Bone marrow (tissue), 2 donors: ENCODE measurements around the gene TRAPPC13.
"Not testable (repeated sequence)": the region's sequence is repeated elsewhere in the genome, so short reads cannot be mapped to it uniquely, and the experiment has no call there.

Experiments used
- DNase-seq, 2 donors: peaks; one replicate each; lab custom pipeline; 2025; lab: John Stamatoyannopoulos, UW

The TRAPPC13 gene

GRCh38 chr5:65676056-65676455 is 51.2 kb downstream of the TRAPPC13 start:
- not testable (repeated sequence) for DNase-seq

DNA sequence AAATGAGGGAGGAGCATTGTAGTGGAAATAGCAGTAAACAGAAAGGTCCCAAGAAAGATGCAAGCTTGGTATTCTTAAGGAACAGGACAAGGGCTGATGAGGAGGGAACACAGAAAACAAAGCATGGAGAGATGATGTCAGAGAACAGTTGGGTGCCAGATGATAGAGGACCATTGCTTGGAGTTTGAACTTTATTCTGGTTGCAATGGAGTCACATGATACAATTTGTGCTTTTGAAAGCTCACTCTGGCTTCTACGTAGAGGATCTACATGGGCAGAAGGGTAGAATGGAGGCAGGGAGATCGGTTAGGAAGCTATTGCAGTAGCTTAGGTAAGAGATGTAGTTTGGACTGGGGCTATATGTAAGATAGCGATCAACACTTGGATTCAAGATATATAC is 57.3 kb downstream of the TRAPPC13 start:
- DNase-seq, result no peak

DNA sequence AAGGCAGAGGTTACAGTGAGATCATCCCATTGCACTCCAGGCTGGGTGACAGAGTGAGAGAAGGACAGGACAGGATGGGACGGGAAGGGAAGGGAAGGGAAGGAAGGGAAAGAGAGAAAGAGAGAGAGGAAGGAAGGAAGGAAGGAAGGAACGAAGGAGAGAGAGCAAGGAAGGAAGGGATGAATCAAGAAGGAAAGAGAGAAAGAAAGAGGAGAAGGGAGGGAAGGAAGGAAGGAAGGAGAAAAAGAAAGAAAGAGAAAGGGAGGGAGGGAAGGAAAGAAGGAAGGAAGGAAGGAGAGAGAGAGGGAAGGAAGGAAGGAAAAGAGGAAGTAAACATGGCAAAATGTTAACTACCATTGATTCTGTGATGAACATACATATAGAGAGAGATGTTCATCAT is 68.3 kb downstream of the TRAPPC13 start:
- no peak for DNase-seq

GRCh38 chr5:65695162-65695755 is 70.4 kb downstream of the TRAPPC13 start:
- no peak for DNase-seq

DNA sequence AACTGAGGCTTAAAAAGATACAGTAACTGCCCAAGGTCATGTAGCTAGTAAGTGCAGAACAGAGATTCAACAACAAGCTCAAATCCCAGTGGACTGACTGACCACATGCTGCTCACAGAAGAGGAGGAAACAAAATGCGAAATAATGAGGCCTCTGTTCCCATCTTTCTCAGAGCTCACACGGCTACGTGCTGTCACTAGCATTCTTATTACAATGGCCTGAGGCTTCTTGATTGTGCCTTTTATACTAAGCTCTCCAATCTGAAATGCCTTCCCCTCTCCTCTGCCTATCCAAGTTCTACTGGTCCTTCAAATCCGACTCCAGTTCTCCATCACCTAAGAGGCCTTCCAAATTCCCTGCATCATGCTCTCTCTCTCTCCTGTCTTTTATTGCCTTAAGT is 71.1 kb downstream of the TRAPPC13 start:
- DNase-seq, result no peak

DNA sequence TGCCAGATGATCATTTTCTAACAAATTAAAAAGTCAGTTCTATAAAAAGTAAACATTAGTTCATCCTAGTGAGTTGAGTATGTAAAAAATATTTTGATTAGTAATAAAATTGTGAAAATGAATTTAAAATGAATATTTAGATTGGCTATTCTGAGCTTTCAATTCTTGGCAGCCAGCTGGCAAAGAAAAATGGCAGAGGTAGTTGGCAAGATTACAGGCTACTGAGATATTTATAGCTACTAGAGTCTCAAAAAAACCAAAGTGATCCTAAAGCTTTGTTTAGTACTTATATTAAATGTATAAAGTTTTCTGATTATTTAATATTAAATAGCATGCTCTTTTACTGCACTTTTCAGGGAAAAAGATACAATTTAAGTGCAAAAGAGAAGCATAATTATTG is 72.1 kb downstream of the TRAPPC13 start:
- no peak for DNase-seq

GRCh38 chr5:65699338-65699737 is 74.5 kb downstream of the TRAPPC13 start:
- DNase-seq, result no peak

GRCh38 chr5:65702036-65702435 is 77.2 kb downstream of the TRAPPC13 start:
- DNase-seq, result no peak

DNA sequence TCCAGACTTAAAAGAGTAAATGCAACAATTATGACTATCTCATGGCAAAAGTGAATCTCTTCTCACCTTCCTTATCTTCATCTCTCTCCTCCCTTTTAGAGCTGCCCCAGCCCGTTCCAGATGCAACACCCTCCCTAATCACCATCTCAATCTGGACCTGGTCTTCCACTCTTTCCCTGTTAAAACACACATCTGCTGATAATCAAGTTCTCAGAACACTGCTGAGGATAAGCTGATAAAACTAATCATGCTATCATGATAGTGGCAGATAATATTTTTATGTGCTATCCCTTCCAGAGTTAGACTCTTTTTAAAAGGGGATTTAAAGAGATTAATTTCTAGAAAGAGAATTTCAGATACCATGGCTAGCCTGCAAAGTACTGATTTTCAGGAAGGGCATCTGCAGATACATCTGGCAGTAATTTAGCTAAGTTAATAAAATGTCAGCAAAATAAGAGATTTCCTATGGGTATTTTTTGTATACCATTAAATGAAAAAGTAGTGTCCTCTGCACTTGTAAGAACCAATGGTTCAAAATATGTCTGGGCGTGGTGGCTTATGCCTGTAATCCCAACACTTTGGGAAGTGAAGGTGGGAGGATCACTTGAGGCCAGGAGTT is 79.9 kb downstream of the TRAPPC13 start:
- DNase-seq, result no peak

GRCh38 chr5:65707663-65708062 is 82.8 kb downstream of the TRAPPC13 start:
- DNase-seq, result no peak

GRCh38 chr5:65708145-65708544 is 83.3 kb downstream of the TRAPPC13 start:
- no peak for DNase-seq
